Psoas muscle (tissue), 8 donors: ENCODE results near the gene FGFR2. TPM values are rescaled to one million over a fixed set of nuclear protein-coding genes. Genes with fewer than 3 reads are reported as not detected.

Experiments
- ATAC-seq, 4 donors: fragments of 200-7000 bp; cut with Tn5 transposase; one replicate each; pipeline ENCODE4 v1.9.1; 2020; ENCODE audit warnings: moderate library complexity in 3 of 4, mild to moderate bottlenecking in 2 of 4
- DNase-seq, 2 donors: peaks; one replicate each; pipeline ENCODE4 v3.0.0-alpha.2; 2020
- H3K27ac ChIP-seq: fragments of 200-600 bp; one replicate; pipeline ENCODE4 v1.8.0; 2022
- H3K27me3 ChIP-seq, 3 donors: fragments of 200-600 bp in 1 of 3; one replicate each; pipeline versions ENCODE4 v1.6.1 to v1.8.0; 2013 to 2022; ENCODE audit warnings: low read length in 2 of 3, mild to moderate bottlenecking in 2 of 3, moderate library complexity in 1 of 3; ENCODE audit not compliant: insufficient read depth in 3 of 3
- H3K36me3 ChIP-seq, 2 donors: fragments of 200-600 bp in 1 of 2; one replicate each; pipeline versions ENCODE4 v1.6.1 to v1.8.0; 2013 to 2022; ENCODE audit warnings: low read depth in 1 of 2, mild to moderate bottlenecking in 1 of 2, moderate library complexity in 1 of 2; ENCODE audit not compliant: insufficient read depth in 1 of 2
- H3K4me1 ChIP-seq: fragments of 200-600 bp; one replicate; pipeline ENCODE4 v1.8.0; 2022
- H3K4me3 ChIP-seq: fragments of 200-600 bp; one replicate; pipeline ENCODE4 v1.8.0; 2022; ENCODE audit warnings: mild to moderate bottlenecking
- H3K9me3 ChIP-seq: fragments of 200-600 bp; one replicate; pipeline ENCODE4 v1.8.0; 2022
- WGBS, 3 donors: extraction: QIAGEN DNeasy Blood & Tissue Kit; methylation state at CpG; one replicate each; pipeline versions ENCODE4 v1.1.6 to v1.1.7; 2013; 5-methylcytosine and 5-hydroxymethylcytosine counted together
- intact Hi-C, 2 donors: fragments of 100-400 bp; cut with DNase I; formaldehyde crosslinking; loops; one replicate each; pipeline versions ENCODE4 v1.11.0 to v1.14.2; 2022
- polyA plus RNA-seq, 3 donors: library from polyadenylated mRNA; stranded (reverse); fragments of 200-250 nt; gene quantifications; one replicate each; pipeline ENCODE4 v1.2.3, GENCODE V29; 2013
- total RNA-seq, 4 donors: library from RNA; stranded (reverse); fragmentation: NEBNext Ultra II Directional in 2 of 4; extraction: Animal tissue kit (Norgen Biotek cat#: 25700) in 2 of 4; gene quantifications; one replicate each; pipeline versions ENCODE4 v1.2.1 to v1.2.4, GENCODE V29; 2021 to 2023
- TF ChIP-seq, protein P1 (sequence below): fragments of 200-600 bp; IDR thresholded peaks from one replicate; pipeline ENCODE4 v1.8.0; 2022; ENCODE audit warnings: antibody characterized with exemption
- donor health status: healthy with polysubstance abuse.
- donor health status: DM: no; HTN: no; CAD: no; lungs with moderate emphysema.
- donor health status: Bipolar disorder and iron deficiency.
- donor health status: healthy.
- donor health status: DM: yes; HTN: yes; CAD: no.
- donor health status: DM: no; HTN: no; CAD: no.
- donor health status: DM: no; HTN: no; CAD: no.
- donor health status: DM: yes; HTN: yes; CAD: no.

FGFR2 gene
- total and polyA plus RNA-seq, 7 donors, result 0.08 to 0.50 (median 0.20) TPM; not detected in 2

DNA sequence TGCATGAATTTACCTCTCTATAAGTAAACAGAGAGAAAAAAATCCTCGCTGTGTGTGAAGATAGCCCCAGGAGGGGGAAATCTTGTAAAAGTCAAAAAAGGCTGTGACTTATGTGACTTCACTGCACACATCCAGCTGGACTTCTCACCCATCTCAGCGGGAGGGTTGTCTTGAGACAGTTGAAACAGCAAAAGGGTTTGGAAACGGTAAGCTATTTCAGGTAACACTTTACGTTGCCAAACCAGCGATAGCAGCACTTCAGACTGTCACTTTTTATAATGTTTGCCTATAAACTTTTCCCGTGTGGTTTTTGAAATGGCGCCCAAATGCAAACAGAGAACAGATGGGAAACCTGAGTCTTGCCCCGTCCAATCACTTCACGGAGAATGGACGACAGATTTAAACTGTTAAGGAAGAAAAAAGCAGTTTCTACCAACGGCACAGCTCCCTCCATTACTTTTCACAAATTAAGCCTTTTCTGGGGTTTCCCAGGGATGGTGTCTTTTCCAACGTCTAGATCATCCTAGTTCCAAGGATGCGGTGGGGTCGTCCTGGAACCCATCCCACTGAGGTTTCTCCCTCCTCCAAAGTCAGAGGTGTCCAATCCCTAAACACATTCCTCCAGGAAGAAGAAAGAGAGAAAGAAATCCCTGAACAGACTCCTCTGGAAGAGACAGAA lies 25.2 kb downstream of the FGFR2 start:
- TF ChIP-seq, protein P1, sequence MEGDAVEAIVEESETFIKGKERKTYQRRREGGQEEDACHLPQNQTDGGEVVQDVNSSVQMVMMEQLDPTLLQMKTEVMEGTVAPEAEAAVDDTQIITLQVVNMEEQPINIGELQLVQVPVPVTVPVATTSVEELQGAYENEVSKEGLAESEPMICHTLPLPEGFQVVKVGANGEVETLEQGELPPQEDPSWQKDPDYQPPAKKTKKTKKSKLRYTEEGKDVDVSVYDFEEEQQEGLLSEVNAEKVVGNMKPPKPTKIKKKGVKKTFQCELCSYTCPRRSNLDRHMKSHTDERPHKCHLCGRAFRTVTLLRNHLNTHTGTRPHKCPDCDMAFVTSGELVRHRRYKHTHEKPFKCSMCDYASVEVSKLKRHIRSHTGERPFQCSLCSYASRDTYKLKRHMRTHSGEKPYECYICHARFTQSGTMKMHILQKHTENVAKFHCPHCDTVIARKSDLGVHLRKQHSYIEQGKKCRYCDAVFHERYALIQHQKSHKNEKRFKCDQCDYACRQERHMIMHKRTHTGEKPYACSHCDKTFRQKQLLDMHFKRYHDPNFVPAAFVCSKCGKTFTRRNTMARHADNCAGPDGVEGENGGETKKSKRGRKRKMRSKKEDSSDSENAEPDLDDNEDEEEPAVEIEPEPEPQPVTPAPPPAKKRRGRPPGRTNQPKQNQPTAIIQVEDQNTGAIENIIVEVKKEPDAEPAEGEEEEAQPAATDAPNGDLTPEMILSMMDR, result no peak
- no peak overlapping the region for H3K27ac ChIP-seq
- DNase-seq (no peak), ATAC-seq (no peak)
- 34 to 43% (median 39%) methylated on average over 14 of the region's 14 CpGs for WGBS, 3 donors
- H3K9me3 ChIP-seq, result no peaks in the 10 kb centered on the region
- H3K4me1 ChIP-seq, result no peaks in the 10 kb centered on the region
- no peaks in the 10 kb centered on the region for H3K36me3 ChIP-seq
- intact Hi-C loops, result no loop called here
- H3K4me3 ChIP-seq, result no peak overlapping the region
- H3K27me3 ChIP-seq, result peaks cover 0 to 13% (median 2%) of the 10 kb centered on the region in 3 donors

DNA sequence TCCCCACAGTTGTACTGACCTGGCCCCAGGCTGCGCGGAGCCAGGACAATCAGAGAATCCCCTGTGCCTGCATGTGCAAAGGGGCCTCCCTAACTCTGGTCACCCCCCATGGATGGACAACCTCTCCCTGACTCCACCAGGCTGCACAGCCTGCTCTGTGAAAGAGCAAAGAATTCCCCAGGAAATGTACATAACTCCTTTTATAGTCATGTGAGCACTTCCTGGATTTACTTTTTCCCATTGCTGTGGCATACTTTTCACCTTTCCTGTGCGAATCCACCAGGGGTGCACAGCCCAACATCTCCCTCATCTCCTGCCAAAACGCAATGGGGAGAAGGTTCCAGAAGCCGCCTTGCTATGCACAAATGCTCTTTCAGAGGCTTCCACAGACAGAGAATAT lies 27.9 kb downstream of the FGFR2 start:
- ATAC-seq (no peak), DNase-seq (no peak)
- H3K4me3 ChIP-seq, result no peak overlapping the region
- intact Hi-C loops, result no loop called here
- no peaks in the 10 kb centered on the region for H3K36me3 ChIP-seq
- no peak overlapping the region for H3K27ac ChIP-seq
- TF ChIP-seq, protein P1, result no peak
- H3K4me1 ChIP-seq, result no peaks in the 10 kb centered on the region
- H3K27me3 ChIP-seq, result peaks cover 0 to 13% (median 2%) of the 10 kb centered on the region in 3 donors
- no peaks in the 10 kb centered on the region for H3K9me3 ChIP-seq
- WGBS, 3 donors, result 72 to 77% (median 74%) methylated on average over 5 of the region's 5 CpGs

DNA sequence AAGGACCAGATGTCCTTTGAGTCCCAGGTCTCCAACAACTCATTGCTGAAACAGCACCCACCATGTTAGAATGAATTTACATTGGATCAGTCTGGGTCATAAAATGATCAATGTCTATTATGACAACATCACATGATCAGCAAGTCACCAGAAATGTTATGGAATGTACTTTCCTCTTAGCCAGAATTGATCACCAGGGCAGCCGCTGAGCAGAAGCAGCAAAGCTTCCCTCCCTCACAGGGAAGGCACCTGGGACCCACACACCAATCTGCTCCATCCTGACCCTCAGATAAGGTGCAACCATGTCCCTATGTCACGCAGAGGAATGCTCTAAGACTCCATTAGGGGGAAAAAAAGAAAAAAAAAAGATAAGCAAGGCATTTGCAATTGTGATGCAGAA lies 30.0 kb downstream of the FGFR2 start:
- H3K4me3 ChIP-seq, result no peak overlapping the region
- ATAC-seq (no peak), DNase-seq (no peak)
- H3K27ac ChIP-seq, result no peak overlapping the region
- TF ChIP-seq, protein P1, result no peak
- H3K27me3 ChIP-seq, result peaks cover 0 to 13% (median 2%) of the 10 kb centered on the region in 3 donors
- H3K4me1 ChIP-seq, result no peaks in the 10 kb centered on the region
- 76 to 84% (median 79%) methylated on average over 2 of the region's 2 CpGs for whole genome bisulfite sequencing, 3 donors
- no peaks in the 10 kb centered on the region for H3K9me3 ChIP-seq
- H3K36me3 ChIP-seq, result no peaks in the 10 kb centered on the region
- intact Hi-C loops, result no loop called here

DNA sequence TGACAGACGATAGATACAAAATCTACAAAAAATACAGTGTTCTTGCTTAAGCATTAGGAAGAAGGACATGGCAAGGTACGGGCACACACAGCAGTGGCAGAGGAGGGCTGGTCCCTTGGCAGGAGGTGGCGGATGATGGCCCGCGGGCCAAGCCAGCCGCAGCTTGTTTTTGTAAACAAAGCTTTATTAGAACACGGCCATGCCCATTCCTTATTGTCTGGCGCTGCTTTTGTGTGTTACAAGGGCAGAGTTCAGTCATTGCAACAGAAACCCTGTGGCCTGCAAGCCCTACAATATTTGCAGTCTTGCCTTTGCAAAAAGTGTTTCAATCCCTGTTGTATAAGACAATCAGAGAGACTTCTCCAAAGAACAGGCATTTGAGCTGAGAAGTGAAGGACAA lies 30.7 kb downstream of the FGFR2 start:
- H3K4me1 ChIP-seq, result no peaks in the 10 kb centered on the region
- ATAC-seq (no peak), DNase-seq (no peak)
- intact Hi-C loops, result no loop called here
- no peaks in the 10 kb centered on the region for H3K9me3 ChIP-seq
- 89 to 92% (median 89%) methylated on average over 8 of the region's 8 CpGs for WGBS, 3 donors
- no peak overlapping the region for H3K4me3 ChIP-seq
- TF ChIP-seq, protein P1, result no peak
- no peak overlapping the region for H3K27ac ChIP-seq
- H3K36me3 ChIP-seq, result no peaks in the 10 kb centered on the region
- peaks cover 0 to 6% (median 2%) of the 10 kb centered on the region in 3 donors for H3K27me3 ChIP-seq

DNA sequence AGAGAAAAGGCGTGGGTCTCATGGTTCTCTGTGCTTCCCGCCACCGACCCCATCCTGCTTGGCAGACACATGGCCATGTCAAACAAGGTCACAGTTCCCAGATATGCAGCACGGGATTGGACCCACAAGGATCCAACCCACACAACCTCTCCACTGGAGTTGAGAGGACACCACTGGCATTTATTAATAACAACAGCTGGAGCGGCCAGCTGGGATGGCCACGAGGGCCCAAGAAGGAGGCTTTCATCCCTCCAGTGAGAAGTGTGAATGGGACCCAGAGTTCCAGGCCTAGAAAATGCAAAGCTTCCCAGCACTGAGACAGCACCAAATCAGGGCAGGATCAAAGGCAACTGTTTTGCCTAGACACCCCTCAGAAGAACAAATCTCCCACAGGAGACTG lies 31.5 kb downstream of the FGFR2 start:
- intact Hi-C loops, result no loop called here
- no peaks in the 10 kb centered on the region for H3K36me3 ChIP-seq
- no peak overlapping the region for H3K4me3 ChIP-seq
- TF ChIP-seq, protein P1, result no peak
- no peaks in the 10 kb centered on the region for H3K4me1 ChIP-seq
- DNase-seq (no peak), ATAC-seq (no peak)
- H3K27me3 ChIP-seq, result peaks cover 0 to 2% (median 0%) of the 10 kb centered on the region in 3 donors
- 51 to 66% (median 55%) methylated on average over 6 of the region's 6 CpGs for WGBS, 3 donors
- H3K27ac ChIP-seq, result no peak overlapping the region
- H3K9me3 ChIP-seq, result no peaks in the 10 kb centered on the region
